Amniotic stem cell (primary cell): ENCODE results near the gene FYN.
"Not testable (repeated sequence)": the region's sequence is repeated elsewhere in the genome, so short reads cannot be mapped to it uniquely, and the experiment has no call there.

Experiments used
- DNase-seq: peaks from one replicate; lab custom pipeline; 2025; lab: John Stamatoyannopoulos, UW

Gene FYN

DNA sequence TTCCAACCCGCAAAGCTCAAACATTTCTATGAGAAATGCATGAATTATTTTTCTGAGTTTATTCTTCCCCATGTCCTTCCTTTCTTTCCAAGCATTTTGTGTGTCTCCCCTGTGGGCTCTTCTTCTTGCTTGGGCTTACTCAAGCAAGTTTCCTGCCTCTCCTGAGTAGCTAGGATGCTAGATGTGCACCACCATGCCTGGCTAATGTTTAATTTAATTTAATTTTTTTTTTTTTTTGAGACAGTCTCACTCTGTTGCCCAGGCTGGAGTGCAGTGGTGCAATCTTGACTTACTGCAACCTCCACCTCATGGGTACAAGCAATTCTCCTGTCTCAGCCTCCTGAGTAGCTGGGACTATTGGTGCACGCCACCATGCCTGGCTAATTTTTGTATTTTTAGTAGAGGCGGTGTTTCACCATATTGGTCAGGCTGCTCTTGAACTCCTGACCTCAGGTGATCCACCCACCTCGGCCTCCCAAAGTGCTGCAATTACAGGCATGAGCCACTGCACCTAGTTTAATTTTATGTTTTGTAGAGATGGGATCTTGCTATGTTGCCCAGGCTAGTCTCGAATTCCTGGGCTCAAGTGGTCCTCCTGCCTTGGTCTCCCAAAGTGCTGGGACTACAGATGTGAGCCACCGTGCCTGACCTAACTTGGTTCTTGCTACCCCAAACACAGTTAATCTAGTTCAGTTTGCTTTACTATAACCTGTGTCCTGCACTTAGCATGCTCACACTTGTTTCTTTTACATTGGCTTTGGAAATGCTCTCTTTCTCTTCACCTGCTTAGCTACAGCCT lies 192.2 kb downstream of the FYN start:
- not testable (repeated sequence) for DNase-seq

DNA sequence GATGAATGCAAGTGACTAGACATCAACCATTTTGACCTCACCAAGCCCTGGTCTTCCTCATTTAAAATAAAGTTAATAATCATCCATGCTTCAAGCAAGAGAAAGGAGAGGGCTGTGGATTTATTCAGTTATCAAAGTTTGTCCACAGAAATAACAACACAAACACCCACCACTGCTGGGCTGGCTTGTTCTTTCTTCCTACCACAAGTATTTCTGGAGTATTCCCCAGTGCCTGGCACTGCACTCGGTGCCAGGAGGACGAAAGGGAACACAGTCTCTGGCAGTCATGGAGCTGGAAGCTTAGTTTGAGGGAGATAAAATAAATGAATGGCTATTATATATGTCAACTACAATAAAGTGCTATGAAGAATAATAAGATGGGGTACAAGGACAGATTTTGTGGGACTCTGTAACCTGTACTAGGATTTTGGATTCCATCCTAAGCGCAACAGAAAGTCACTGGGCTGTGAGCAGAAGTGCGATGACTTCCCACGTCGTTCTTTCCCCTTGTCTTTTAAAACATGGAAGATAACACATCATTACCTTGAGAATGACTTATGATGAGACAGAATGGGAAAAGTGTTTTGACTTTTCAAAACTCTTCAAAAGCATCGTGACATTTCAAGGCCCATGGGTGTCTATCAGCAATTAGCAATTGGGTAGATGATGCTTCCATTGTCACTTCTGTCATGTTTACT lies 193.1 kb downstream of the FYN start:
- DNase-seq, result no peak

DNA sequence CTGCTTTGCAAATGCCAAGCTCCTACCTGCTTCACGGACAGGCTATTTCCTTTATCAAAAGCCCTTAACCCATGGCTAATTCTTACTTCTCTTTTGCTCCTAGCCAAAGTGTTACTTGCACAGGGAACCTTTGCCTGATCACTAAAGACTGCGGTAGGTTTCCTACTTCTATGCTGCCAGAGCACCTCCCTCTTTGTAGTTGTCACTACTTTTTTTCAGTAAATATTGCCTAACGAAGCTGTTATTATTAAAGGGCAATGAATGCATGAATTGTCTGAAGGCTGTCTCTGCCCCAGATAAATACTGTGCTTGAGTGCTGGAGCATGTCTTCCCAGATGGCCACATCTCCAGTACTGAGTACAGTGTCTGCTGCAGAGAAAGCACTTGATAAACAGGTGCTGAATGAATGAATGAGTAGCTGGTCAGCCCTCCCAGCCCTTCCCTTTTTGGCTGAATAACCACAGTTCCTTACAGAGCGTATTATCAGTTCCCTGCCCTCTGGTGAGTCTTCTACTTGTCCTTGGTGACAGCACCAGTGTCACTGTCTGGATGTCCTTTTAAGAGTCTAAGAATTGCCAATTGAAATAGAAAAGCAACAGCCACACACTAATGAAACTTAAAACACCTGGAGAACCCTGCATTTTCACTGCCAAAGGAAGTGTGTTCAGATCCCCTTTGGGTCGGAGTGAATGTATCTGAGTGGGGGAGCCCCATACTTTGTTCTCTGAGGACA lies 194.0 kb downstream of the FYN start:
- DNase-seq, result no peak

DNA sequence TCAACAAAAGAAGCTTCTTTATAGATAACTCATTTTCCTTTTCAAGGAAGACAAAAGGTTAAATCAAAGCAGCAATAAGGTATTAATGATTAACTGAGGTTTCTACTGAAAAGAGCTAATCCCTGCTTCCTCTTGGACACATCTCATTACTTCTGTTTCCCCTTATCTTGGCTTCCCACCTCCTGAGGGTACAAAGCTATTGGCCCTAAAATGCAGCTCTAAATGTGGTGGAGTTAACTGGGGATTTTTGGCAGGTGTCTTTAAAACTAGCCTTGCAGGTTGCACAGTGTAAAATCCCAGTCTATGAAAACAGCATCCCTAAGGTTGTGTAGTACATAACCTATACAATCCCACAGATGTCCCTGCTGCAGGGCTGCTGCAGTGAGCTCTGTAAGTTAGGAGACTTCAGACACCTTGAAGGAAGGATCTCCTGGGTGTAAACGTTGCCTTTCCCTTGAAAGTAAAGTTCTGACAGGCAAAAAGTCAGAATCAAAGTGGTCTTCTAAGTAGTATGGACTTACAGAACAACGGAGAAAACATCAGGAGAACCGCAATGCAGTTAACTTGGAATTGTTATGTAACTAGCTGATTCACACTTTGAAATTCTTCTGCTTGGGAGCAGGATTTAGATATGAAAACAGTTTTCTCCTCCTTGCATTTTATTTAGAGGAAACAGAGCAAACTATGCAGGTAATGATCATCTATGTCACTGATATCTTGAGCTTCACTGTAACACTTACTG lies 195.8 kb downstream of the FYN start:
- no peak for DNase-seq

DNA sequence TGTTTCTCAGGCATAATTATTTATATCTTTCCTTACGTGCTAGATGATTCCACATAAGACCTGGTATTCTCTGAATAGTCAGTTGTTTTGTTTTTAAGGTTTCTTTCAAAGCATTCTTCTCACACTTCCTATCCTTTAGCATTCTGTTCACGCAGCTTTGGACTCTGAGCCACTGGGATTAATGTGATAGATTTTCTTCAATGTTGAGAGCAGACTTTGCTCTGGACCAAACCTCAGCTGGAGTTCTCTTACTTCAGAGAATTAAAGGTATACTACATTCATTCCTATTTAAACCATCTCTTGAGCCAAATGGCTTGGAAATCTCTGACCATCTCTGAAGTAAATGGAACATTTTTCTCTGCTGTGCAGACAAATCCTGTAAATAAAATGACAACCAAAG lies 196.9 kb downstream of the FYN start:
- DNase-seq, result no peak

DNA sequence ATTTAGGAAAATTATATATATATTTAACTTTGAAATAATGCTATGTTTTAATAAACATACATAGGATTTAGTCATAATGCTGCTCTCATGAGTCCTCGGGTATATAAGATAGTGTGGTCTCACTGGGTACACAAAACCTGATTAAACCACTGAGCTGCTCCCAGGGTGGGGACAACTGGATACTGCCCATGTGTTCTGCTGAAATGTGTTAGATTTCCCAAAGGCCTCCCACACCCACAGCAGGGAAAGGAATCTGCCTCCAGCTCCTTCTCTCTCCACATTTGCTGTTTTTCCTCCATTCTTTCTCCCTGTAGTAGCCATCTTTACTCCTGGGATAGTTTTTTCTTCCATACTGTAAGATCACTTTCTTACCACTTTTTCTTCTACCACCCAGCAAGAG lies 198.4 kb downstream of the FYN start:
- DNase-seq, result no peak

DNA sequence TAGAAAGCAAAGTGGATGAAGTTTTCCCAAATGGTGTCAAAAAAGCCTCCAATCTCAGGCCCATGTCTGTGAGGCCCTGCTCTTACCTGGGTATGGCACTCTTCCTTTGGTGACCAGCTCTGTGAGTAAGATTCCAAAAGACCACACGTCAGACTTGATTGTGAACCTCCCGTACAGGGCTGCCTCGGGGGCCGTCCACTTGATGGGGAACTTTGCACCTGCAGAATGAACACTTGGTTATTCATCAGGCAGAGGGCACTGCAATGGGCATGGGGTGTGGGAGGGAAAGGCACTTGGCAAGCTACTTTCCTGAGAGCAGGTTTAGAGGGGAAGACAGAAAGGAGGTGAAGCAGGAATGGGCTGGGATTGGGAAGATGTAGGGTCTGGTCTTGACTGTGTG lies 198.8 kb downstream of the FYN start:
- DNase-seq, result no peak

DNA sequence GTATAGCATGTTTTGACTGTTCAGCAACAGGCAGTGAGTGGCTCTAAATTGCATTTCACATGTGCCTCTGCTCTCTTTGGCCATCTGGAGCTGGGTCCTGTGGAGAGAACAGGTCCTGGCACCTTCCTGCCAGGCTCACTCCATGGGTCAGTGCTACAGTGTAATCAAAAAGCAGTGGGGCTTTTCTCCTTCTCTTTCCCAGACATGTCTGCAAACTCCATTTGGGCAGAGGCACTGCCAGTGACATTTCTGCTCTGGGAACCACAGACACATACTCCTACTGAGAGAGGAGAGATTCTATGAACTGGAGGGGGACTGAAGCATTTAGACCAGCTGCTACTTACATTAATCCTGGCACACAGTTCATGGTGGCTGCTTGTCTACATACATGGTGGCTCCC lies 199.3 kb downstream of the FYN start:
- no peak for DNase-seq

DNA sequence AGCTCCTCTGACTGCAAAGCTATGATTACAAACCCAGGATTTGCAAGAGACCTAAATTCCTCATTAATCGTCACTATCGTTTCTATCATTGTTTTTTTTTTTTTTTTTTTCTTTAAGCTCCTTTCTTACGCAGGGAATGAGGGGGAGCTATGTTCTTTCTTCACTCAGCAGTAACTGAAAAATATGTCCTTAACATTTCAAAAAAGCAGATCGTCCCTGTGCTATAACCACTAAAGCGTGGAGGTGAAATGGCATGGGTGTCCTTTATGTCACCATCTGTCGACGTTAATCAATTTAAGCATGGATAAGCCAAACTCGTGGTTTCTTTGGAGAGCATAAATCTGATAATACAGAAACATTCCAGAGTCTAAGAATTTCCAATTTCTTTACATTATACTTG lies 199.7 kb downstream of the FYN start:
- DNase-seq, result no peak

DNA sequence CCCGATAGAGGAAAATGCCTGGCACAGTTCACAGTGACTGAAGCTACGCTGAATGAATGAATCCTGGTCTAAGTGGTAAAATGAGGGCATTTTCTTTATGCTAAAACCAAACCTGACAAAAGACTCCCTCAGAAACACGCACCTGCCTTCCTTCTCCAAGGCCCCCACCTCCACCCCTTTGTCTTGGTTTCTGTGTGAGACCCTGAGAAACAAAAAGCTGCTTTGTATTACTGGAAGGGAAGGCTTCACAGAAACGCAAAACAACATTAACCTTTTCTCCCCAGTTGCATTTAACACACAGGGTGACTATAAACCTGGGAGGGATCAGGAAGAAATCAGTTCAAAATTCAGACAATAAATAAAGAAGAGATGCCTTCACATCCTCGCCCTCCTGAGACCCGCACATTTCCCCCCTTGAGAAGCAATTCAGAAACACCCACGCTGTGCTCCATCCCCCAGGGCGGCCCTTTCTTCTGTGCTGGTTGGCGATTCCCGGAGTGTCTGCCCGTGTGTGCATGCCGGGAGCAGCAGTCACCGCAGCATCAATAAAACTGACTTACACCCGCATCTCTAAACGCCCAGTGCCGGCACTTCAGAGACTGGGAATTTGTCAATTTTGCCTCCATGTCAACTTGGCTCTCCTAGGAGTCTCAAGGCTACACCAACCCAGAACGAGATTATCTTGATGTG lies 200.3 kb downstream of the FYN start:
- DNase-seq, result no peak

DNA sequence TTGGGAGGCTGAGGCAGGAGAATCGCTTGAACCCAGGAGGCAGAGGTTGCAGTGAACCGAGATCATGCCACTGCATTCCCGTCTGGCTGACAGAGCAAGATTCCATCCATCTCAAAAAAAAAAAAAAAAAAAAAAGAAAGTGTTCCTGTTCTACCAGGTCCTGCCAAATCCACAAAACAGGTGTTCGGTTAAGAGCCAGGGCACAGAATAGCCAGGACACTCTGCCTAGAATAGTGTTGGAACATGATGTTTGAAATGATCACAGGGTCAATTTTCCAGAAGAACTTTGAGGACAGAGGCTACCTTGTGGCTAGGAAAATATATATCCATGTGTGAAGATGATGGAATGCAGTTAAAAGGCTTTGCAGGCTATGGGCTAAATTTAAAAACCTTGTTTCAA lies 203.9 kb downstream of the FYN start:
- no peak for DNase-seq

DNA sequence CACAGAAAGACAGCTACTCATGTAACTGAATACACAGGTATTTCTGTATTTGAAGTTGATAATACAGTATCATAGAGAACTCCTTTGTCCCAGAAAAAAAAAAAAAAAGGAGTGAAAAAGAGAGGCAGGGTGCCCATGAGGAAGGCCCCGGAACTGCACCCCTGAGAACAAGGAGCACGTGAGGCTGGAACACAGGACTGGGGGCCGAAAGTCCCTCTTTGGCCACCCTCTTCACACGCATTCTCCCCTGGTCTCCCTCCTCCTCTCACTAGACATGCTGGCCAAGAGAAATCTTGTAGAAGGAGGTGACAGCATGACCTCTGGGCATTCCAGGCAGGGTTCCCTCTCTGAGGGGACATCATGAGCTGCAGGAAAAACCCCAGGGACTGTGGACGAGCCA lies 204.8 kb downstream of the FYN start:
- DNase-seq, result no peak

DNA sequence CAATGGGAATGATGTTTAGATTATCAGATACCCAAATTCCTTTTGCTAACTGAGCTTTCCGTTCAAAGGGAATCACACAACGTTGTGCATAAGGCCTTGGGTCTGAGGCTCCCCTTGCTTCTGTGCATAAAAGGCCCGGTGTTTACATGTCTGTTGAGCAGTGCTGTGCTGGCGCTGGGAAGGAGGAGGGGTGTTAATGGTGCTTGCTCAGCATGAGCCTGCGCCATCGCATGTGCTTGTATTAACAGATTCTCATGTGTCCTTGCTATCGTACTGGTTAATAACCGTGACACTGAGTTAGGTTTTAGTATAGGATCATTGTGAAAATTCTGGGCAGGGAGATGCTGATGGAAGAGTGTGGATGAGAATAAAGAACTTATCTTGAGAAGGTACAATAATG lies 205.3 kb downstream of the FYN start:
- no peak for DNase-seq

DNA sequence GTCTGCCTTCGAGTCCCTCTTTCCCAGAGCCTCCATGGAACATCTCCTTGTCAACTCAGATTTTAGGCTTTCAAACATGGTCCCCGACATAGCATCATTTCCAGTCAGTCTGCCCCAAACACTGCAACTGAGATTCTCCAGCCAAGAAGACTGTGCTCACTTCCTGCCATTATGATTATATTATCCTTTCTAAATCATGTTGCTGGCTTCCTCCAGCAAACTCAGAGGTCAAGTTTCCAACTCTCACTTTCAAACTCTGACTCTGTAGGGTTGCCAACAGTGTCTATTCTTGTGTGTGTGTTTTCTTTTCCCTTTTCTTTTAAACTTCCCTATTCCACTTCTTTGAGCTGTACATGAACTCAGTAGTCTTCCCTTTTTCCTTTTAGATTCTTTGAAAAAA lies 206.4 kb downstream of the FYN start:
- DNase-seq, result no peak

DNA sequence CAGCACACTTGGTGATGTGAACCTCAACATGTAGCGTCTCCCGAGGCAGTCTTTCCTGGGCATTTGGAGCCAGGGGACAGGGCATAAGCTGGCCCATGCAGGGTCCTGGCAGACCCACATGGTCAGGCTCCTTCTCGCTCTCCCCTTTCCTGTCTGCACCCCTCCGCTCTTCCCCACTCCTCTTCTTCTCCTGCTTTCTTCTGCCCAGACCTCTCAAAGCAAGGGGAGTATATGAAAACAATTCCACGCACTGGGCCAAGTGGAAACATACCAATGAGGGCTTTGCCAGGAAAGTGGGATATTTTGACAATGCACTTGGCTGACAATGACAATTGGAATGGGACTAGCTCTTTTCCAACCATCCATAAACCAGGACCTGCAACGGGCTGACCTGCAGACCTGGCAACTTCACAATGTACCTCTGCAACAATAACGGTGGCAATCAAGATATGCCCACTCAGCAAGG lies 208.7 kb downstream of the FYN start:
- no peak for DNase-seq

DNA sequence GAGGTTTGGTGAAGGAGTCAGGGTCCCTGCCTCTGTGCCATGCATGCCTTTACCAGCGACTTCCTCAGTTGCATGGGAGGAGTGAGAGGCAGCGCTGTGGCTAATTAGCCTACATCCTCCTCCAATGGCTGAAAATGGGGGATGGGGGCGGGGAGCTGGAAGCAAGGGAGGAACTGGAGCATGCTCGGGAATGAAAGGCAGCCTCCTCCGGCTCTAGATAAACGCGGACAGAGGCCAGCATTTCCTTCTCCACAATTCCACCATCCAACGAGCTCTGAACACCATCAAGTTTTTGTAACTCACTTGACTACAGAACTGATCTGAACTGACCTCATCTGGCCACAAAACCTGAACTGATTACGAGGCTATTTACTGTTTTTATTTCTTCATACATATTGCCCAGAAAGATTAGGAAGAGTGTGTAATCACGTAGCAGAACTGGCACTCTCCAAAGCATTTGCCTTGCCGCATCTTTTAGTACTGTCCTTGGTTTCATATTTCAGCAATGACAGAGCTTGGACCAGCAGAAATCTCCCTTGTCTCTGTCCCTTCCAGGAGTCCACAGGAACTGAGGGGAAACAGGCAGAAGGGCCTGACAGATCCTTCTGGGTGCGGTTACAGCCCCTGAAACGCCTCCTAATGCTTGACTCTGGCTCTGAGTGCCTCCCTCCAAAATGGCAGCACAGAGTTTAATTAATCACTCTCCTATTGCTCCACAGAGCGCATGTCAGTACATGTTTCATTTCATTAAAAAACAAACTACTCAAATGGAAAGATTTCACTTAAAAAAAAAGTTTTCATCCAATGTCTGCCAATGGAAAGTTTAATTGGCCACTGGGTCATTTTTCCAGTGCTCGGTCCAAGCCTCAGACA lies 209.3 kb downstream of the FYN start:
- DNase-seq, result no peak

DNA sequence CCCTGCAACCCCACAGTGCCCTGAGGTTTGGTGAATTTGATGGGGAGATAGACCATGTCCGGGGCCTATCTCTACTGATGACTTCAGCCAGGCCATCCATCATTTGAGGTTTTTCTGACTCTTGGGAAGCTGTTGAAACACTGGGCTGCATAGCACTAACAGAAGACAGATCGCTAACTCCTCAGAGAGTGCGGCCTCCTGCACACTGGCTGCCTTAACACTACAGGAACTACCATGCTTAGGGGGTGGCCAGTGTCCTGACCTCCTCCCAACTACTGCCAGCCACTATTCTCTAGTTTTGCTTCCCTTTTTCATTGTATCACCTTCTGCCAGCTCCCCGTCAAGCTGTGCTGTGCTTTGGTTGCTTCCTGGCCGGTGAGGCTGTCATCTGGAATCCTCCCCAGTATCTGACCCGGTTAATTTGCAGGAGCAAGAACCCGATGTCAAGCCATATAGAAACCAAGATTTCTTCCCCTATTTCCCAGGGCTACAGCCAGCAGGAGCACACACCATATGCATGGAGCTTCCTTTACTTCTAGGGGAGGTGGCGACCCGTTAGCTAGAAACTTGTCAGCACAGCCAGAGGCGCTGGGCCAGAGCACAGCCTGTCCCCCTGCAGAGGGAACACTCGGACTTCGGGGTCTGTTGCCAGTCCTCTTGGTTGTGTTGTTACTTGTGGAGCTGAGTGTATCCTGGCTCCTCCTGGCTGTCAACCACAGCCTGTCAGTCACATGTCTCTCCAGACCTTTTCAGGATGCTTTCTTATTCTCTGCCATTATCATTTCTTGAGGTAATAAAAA lies 210.3 kb downstream of the FYN start:
- DNase-seq, result no peak

DNA sequence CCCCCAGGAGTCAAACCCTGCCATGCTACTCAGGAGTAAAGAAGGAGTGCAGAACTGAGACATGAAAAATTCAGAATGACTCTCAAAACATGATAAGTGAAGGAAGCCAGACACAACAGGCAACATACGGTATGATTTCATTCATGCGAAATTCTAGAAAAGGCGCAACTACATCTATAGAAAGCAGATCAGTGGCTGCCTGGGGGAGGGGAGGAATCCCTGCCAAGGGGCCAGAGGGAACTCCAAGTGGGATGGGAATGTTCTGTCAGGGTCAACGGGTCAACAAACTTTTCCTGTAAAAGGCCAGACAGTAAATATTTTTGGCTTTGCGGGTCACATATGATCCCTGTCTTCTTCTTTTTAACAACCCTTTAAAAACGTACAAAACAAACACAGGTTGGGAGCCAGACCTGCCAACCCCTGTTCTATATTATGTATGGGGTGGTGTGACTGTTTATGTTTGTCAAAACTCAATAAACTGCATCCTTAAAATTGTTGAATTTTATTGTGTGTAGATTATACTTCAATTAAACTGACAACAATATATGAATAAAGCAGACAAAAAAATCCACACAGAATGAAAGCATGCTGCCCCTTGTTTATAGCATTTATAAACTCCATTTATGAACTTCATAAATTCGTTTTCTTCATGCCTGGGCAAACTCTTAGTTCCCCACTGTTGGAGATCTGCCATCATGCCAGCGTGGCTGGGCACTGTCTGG lies 211.0 kb downstream of the FYN start:
- no peak for DNase-seq

DNA sequence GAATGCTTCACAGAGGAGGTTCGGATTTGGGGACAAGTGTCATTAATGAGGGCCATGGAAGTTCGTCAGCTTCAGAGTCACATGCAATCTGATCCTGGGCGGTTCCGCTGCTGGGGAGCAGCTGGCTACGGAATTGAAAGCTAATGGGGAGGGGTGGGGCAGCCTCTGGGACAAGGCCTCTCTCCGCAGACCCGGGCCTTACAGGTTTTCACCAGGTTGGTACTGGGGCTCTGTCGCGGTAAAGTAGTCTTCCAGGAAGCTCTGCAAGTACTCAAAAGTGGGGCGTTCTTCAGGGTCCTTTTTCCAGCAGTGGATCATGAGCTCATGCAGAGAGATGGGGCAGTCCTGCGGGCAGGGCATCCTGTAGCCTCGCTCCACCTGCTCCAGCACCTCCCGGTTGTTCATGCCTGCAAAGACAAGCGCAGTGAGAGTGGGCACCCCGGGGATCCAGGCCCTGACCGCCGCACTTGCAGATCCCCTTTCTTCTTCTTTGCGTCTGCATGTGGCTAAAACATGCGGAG lies 211.7 kb downstream of the FYN start:
- no peak for DNase-seq
